HG03280 (cell line): ENCODE measurements around the gene KRT16.
"Not testable (repeated sequence)": the region's sequence is repeated elsewhere in the genome, so short reads cannot be mapped to it uniquely, and the experiment has no call there.

Experiments
- ATAC-seq: cut with Tn5 transposase; IDR thresholded peaks from one replicate; pipeline ENCODE4 v1.9.1; 2021; ENCODE audit warnings: mild to moderate bottlenecking, moderate library complexity; ENCODE audit not compliant: unreplicated experiment

The KRT16 gene

DNA sequence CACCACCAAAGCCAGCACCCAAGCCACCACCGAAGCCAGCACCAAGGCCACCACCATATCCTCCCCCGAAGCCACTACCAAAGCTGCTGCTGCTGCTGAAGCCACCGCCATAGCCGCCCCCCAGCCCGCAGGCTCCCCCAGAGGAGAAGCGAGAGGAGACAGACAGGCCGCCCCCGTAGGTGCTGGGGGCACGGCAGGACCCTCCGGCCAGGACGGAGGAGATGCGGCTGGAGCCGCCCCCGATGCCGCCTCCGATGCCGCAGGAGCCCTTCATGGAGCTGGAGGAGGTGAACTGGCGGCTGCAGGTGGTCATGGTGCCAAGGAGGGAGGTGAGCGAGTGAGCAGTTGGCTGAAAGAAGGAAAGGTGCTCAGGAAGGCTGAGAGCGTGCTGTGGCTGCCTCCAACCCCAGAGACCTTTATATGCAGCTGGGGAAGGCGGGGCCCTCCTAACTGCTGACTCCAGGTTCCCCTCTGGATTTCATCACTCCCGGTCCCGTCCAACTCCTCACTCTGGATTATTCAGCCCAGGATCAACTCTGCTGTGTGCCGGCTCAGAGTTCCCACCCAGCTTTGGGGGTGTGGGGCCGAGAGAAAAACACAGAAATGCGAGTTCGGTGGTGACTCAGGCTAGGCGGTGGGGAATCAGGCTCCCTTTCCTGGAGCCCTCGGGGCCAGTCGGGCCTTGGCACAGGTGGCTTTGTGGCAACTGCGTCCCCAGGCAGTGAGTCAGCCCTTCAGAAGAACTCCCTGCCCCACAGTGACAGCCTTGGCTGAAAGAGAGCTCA lies at the start of gene KRT16:
Gene KRT16 (minus strand): TSS at position 392 of the 785 bp plus-strand sequence. CDS start 79 bp downstream, at position 313.
- not testable (repeated sequence) for ATAC-seq

DNA sequence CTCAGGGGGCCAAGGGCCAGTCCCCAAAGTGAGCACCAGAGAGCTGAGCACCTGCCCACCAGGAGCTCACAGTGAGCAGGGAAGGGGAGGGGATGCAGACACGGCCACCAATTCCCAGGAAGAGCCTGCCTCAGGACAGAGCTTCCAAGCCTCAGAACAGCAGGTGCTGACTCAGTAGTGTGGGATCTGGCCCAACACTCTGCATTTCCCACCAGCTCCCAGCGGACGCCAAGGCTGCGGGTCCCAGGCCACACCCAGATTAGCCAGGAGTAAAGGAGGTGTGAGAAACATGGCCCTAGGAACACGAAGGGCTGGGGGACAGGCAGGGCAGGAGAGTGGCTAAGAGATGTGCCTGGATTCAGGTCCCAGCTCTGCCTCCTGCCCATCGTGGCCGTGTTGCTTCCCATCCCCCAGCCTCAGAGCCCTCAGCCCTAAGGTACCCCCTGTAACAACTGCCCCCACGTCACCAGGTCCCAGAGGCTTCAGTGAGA lies 47.7 kb upstream of the KRT16 start:
- no peak for ATAC-seq

DNA sequence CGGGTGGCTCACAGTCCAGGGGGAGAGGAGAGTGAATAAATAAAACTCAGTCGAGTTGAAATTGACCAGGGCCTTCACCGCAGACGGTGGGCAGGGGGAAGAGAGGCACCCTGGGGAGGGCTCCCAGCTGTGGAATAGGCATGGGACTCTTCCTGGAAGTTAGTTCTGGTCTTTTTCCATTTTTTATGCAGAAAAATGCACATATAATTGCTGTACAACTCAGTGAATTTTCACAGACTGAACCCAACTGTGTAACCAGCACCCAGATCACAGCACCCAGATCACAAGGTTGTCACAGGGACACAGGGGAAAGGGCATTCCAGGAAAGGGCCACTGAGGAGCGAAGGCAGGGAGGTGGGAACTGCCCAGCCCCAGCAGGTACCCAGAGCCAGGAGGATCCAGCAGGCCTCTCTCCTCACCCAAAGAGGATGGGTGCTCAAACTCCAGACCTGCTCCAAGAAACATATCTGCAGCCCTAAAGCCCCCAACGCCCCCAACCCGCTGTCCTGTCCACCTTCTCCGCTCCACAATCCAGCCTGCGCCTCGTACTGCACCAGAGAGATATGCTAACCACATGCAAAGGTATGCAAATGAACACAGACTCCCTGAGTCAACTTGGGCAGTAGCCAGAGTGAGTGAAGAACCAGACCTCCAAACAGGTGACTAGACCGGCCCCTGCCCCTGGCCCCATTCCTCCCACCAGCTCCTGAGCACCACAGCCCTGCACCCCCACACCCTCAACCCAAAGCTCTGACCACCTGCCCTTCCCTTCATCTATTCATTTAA lies 47.1 kb upstream of the KRT16 start:
- no peak for ATAC-seq

DNA sequence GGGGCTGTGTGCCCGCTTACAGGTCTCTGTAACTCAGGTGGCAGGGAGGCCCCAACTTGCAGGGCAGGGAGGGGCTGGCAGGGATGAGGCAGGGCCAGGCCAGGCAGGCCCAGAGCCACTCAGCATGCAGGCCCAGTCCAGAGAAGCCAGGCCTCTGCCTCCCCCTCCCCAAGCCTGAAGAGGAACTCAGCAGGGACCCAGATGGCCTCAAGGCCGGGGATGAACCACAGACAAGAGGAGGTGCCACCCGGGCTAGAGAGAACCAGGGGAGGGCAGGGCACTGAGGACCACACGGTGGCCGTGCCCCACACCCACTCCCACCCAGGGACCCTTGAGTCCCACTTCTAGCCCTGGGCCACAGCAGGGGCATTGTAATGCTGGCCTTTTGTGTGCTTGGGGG lies 46.3 kb upstream of the KRT16 start:
- no peak for ATAC-seq

DNA sequence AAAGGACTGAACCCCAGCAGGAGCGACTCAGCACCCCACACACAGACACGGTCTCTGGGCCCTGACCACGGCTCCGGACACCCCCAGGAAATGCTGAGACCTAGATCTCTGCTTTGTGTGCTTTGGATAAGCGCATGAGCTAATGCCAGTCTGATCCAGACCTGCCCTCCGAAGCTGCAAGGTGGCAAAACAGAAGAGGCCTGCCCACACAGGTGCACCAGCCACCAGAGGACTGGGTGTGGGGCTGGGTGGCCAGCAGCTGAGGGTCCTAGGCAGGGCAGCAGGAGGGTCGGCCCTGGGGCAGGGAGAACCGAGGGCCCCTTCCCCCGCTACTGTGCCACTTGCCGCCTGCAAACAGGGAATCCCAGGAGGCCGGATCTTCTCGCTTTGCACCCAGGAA lies 45.4 kb upstream of the KRT16 start:
- no peak for ATAC-seq

DNA sequence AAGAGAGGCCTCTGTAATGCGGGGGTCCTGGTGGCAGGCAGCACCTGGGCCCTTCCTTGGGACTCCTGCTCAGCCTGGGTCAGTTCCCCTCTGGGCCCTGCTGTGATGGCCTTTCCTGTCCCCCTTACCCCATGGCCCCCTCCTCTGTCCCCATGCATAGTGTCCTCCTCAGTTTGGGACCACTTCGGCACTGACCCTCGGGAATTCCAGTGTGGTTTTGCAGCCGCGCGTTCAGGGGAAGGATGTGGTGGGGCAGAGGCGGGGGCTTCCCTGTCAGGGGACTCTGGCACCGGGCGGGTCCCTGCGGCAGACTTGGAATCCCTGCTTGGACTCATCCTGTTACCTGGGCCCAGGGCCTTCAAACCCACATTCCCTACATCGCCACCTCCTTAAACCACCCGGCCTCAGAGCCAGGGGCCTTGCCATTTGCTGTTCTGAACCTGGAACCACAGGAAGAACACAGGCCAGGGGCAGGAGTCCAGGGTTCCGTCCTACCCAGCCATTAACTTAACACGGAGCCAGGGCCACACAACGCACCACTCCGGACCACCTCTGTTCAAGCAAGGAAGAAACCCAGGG lies 44.7 kb upstream of the KRT16 start:
- ATAC-seq = no peak

DNA sequence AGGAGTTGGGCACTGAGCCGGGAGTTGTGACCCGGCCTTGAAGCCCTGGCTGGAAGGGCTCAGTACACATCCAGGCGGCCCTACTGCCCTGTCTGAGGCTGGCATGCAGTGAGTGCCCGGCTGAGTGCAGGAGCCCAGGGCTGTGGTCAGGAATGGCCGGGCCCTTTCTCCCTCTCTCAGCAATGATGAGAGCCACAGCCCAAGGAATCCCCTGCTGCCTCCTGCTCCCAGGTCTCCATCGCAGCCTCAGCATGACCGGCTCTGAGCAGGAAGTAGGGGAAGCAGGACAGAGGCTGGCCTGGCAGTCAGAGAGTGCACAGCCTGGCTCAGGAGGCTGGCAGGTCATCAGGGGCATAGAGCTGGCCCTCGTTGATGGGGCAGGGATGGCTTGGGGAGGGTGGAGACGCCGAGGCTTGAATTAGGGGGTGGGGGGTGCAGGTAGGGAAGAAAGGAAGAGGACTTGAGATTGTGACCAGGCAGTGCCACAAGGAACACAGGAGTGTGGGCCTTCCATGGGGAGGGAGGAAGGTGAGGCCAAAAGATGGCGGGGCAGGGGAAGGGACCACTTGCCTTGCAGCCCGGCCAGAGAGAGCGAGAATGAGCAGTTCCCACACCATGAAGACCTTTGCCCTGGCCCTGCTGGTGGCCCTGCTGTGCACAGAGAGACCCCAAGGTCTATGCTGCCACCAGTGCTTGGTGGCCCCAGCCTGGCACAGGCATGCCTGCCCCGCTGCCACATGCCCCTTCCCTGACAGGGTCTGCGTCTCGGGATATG lies 43.9 kb upstream of the KRT16 start:
- no peak for ATAC-seq

DNA sequence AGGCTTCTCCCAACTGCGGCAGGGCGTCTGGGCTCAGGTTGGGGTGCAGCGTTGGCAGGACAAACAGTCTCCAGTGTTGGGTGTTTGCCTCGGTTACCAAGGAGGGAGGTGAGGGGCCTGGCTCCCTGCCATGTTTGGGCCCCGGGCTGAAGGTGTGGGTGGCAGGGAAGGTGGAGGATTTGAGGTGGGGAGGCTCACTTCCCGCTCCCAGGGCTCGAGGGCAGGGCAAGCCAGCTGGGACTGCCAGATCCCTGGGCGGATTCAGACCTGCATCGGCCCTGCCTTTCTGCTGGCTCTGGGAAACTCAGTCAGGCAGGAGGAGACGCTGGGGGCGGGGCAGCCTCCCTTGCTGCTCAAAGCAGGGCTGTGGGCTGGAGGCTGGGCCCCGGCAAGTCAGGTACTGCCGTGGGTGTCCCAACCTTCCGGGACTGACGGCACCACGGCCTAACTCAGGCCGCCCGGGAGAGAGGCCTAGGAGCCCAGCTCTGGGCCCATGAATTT lies 43.1 kb upstream of the KRT16 start:
- ATAC-seq = no peak

DNA sequence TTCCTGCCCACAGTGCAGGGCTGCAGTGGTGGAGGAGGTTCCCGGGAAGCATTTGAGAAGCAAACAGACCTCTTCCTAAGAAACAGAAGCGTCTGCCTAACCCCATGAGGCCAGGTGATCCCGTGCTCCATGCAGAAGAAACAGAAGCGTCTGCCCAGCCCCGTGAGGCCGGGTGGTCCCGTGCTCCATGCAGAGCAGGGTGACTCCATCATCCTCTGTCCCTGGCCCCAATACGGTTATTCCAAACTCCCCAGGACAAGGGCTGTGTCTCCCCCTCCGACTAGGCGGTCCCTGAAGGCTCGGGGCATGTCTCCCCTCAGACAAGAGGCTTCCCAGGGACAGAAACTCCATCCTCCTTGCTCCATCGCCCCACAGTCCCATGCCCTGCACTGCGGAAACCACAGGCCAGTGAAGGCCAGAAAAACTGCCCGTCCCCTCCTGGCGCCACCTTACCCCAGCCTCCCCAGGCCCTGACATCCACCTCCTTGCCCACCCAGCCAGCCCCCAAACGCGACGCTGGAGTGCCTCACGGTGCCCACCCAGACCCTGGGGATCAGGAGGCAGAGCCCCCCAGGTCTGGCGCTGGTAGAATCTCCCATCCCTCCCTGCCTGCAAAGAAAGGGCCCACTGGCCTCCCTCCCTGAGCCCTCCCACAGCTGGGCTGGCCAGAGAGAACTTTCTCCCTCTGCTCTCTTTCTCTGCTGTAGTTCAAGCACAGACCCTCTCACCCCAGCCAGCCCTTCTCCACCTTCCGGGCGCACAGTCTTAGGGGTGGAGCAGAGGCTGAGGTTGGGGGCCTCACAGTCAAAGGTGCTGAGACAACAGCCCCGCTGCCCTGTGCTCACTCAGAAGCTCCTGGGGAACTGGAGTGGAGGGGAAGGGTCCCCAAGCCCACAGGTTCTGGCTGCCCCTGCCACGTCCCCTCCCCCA lies 42.4 kb upstream of the KRT16 start:
- ATAC-seq = no peak

DNA sequence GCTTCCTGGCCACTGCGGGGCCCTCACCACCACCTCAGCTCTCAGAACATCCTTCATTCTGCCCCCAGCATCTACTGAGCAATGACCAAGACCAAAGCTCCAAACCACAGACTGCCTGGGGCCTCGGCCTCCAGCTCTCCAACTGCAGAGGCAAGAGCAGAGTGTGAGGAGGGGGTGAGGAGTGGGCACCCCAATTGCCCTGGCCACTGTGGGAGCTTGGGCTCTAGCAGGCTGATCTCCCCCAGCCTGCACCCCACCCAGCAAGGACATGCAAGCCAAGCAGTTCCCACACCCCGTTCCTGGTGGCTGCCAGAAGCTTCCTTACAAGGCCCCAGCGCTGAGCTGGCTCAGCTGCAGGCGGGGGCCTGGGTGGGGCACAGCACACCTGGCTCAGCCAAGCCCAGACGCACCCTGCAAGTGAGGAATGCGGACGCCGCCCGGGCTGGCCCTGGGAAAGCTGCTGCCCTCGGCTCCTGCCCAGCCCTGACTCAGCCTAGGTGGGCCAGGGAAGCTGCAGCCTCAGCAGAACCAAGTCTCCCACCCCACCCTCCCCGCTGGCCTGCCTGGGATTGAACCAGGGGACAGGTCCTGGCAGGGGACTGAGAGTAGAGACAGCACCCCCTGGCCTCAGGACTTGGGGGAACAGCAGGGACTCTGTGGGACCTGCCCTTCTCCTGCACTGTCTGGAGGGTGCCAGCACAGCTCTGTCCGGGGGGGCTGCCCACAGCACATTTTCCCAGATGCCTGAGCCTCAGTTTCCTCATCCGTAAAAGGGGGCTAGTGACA lies 41.5 kb upstream of the KRT16 start:
- ATAC-seq = no peak

DNA sequence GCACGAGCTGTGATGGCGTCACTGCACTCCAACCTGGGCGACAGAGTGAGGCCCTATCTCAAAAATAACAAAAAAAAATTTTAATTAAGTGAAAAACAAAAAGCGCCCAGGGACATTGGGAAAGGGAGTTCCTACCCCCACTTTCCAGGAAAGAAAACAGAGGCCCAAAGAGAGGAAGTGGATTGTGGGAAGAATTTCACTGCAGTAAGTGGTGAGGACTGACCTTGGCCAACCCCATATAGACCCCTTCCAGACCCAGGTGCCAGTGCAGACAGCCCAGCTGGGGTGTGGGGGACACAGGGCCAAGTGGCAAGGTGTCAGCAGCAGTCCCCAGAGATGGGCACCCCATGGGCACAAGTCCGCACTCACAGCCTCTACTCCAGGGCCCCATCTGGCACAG lies 40.9 kb upstream of the KRT16 start:
- ATAC-seq = no peak

DNA sequence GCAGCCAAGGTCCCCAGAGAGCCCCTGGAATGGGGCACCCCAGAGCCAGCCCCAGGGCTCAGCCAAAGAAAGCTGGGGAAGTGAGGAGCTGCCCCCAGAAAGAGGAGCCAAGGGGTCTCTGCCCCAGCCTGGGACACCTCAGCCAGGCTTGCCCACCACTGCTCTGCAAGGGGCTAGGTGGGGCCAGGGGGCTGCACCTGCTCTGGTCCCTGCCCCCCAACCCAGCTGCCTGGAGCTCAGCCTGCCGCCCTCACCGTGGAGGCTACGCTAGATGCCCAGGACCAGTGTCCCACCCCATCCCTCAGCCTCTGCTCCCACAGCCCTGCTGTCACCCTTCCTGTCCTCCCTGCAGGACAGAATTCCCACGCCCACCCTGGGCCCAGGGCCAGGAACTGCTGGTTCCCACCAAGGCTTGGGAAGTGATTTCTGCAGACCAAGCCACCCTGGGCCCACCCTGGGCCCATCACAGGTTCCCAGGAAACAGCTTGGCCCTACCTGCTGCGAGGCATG lies 39.9 kb upstream of the KRT16 start:
- ATAC-seq = no peak

DNA sequence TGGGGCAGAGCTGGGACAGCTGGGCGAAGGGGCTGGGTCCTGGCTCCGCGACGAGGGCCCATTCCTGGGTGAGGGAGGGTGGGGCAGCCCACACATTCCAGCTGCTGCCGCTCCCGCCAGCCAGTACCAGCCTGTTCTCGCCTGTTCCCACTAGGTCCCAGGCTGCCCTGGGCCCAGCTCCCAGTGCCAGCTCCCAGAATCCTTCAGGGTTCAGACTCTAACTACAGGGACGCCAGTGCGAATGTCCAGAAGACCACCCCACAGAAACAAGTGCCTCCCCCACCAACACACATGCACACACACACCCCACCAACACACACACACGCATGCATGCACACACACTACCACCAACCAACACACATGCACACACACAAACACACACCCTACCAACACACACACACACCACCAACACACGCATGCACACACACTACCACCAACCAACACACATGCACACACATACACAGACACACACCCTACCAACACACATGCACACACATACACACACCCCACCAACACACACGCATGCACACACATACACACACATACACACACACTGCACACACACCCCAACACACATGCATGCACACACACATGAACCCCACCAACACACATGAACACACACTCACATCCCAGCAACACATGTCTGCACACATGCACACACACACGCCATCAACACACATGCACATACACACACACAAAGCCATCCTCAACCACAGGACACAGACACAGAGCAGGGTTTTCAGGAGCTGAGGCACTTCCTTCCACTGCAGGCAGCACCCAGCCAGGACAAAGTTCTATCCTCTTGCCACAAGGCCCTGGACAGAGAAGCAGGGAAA lies 39.3 kb upstream of the KRT16 start:
- no peak for ATAC-seq

DNA sequence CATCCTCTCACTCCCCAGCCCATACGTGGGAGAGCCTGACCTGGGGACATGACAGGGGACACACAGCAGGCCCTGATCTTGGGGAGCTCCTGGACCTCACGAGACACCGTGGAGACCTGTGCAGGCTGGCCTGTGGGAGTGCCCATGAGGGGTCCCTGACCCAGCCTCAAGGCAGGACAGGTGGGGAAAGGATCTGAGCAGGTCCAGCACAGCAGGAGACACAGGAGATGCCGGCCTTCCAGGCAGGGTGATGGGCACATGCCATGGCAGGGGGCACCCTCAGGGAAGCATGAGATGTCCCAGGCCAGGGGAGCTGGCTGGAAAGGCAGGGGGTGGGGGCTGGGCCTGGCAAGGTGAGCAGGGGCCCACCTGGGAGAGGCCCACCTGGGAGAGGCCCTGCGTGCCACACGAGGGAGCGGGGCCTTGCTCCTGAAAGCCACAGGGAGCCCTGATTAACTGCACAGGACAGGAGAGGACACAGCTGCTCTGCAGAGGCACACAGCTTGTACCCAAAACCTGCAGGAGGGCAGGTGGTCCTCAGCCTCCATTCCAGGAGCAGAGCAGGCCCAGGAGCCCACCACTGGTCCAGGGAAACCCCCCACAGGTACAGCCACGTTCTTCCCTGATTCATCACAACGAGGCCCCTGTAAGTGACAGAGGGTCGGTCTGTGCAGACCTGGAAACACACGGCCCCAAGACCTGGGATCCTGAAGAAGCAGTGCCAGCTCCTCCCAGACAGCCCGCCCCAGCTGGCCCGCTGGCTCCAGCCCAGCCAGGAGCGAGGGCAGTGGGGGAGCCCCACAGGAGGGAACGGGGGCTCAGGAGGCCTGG lies 38.4 kb upstream of the KRT16 start:
- no peak for ATAC-seq

DNA sequence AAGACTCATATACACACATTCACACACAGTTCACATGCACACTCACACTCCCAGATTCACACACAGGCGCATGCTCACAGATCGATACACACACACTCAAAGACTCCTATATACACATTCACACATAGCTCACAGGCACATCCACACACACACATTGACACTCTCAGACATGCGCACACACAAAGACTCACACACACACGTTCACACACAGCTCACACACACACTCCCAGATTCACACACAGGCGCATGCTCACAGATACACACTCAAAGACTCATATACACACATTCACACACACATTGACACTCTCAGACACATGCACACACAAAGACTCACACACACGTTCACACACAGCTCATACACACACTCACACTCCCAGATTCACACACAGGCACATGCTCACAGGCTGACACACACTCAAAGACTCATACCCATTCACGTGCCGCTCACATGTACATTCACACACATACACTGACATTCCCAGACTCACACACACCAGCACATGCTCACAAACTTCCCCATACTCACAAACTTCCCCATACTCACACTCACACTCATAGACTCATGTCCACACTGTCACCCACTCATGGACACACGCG lies 37.5 kb upstream of the KRT16 start:
- no peak for ATAC-seq

DNA sequence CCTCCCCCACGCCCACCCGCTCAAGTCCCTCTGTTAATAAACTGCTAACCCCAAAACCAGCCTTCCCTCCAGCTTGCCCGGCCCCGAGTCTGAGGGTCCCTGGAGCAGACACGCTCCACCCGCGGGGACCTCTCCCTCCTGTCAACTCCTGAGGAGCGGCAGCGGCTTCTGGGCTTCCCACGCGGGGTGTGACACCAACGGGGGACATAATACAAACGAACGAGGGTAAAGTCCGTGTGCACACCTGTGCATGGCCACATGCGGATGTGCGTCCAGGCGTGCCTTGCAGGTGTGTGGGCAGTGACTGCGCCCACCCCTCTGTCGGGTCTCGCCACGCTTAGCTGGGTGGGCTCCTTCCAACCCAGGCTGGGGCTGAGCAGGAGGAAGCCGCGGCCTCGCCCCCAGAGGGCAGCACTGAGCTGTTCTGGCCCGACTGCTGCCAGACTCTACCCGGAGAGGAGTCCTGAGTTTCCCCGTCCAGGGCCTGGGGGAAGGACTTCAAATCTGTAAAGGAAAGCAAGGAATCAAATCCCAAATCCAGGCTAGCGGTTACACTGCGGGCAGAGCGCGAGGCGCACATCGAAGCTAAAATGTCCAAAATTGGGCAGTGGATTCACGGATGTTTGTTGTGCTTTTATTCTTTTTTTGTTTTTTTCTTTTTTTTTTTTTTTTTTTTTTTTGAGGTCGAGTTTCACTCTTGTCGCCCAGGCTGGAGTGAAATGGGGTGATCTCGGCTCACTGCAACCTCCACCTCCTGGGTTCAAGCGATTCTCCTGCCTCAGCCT lies 36.0 kb upstream of the KRT16 start:
- no peak for ATAC-seq
